Muscle of back (tissue), 11 donors: ENCODE measurements around the gene ELF1. TPM values are rescaled to one million over a fixed set of nuclear protein-coding genes. Genes with fewer than 3 reads are reported as not detected.
A peak's percentile ranks its signal among the peaks of the same experiment; 100 is the strongest.

Experiments used
- DNase-seq, 3 donors: peaks; one replicate each; pipeline versions ENCODE4 v3.0.0 to v3.0.0-alpha.2; 2013
- polyA plus RNA-seq, 10 donors: library from polyadenylated mRNA; unstranded; fragments of 120-200 nt; gene quantifications; one replicate each; pipeline ENCODE4 v1.2.1, GENCODE V29; 2013; ENCODE audit not compliant: insufficient read length in 10 of 10

Gene ELF1
- polyA plus RNA-seq, 10 donors: 25.2 to 37.2 (median 29.1) TPM

DNA sequence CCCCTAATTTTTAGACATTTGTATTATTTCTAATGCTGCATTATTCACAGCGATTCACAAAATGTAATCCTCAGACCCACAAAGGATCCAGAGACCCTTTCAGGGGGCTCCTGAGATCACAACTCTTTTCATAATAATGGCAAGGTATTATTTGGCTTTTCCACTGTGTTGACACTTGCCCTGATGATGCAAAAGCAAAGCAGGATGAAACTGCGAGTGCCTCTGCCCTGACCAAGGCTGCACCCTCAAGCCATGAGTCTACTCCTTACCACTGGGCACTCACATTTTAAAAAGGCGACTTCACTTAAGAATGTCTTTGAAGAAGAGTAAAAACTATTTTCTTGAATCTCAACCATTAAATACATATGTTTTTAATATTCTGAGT lies 11.4 kb downstream of the ELF1 start:
- no peak for DNase-seq

DNA sequence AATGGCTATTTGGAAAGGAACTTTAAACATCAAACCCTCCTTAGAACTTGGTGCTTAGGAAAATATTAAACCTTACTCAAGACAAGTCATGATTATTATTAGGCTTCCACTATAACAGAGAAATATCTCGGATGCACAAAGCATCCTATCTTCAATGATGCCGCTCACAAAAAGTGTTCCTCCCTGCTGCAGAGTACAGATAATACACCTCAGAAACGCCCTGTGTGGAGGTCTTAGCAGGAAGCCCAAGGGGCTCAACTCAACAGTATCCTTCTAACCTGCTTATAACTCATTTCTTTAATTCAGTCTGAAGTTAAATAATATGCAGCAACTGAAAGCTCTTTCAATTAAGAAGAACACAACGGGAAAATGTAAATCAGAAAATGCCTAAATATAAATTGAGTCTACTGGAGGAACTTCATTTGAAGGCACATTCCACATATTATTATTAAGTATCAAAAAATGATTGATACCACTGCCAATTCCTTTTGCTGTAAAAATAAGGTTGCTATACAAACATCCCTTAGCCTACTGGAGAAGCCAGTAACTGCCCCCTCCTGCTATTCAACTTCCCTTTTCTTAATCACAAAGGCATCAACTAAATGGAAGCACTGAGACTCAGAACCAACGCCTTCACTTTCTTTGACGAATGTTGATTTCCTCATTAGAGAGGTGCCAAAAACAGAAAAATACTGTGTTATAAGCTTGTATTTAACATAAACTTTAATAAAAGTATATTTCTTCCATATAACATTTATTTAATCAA lies 12.0 kb downstream of the ELF1 start:
- DNase-seq: no peak

DNA sequence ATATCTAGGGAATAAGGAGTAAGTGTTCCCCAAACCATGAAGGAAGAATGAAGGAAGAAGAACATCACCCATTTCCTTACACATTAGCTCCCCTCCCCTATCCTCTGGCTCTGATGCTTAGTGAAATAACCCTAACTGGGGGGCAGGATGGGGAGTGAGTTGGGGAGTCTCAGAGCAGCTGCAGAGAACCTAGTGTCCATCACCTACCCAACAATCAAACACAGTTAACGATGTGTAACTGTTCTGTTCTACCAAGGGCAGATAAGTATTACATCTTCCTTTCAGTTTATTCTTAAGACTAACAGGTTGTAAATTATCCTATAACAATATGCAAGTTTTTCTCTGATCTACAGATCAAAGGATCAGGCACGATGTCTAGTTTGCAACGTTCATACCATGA lies 12.8 kb downstream of the ELF1 start:
- DNase-seq: no peak

DNA sequence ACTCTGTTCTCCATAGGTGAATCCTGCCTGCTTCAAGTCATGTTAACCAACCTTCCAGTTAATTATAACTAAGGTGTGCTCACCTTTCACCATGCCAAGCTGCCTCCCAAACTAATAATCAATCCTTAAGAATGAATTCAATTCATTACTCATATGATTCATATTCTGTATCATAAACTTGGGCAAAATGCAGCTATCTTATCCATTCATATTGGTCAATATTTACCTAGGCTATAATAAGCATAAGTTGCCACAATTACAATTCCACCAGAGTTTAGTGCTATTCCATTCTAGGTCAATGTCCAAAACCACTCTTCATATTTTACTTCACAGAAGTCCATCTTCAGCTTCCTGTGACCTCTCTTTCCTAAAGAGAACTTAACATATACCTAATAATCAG lies 13.4 kb downstream of the ELF1 start:
- DNase-seq: no peak

- no peak for DNase-seq
Measured at GRCh38 chr13:41004875-41005693, 14.0 kb downstream of the ELF1 start.

DNA sequence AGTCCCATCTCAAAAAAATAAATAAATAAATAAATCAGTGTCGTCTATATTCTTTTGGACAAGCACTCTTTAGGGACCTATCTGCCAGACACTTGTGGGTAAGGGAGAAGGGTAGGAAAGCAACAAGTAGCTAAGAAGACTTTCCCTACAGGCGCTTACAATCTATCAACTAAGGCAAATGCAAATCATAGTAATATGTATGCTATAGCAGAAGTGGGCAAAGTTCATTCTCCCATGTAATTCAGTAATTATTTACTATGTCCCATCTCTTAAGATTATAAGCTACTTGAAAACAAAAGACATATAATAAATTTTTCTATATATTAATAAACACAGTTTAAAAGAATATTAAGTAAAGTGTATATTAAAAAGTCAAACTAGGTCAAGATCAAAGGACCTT lies 16.5 kb downstream of the ELF1 start:
- no peak for DNase-seq

DNA sequence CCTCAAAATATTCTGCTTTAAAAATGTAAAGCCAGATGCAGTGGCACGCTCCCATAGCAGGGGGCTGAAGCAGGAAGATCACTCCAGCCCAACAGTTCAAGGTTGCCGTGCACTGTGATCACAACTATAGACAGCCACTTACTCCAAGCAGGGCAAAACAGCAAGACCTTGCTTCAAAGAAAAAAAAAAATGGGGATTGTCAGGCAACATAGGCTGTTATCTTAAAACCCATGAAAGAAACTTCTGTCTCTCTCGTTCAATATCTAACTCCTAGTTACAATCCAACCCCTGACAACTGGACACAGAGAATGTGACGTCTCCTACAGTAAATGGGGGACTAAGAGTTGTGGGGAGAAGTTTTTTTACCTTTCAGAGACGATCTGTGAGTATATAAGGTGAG lies 17.4 kb downstream of the ELF1 start:
- DNase-seq: no peak

DNA sequence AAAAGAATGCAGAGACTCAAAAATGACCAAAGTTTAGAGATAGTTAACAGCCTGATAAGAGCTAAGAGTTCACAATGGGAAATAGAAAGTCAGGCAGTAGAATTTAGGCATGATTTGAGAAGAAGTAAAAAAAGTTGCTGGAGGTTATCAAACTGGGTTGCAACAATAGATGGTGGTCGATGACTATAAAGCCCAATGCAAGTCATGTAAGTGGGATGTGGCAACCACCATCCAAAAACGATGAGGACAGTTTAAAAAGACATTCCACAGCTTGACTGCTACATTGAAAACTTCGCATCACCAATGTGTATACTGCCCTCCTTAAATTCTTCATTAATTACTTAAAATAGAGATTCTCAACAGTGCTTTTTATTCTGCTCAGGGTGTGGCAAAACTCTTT lies 19.7 kb downstream of the ELF1 start:
- DNase-seq: no peak

- DNase-seq: no peak
Measured at GRCh38 chr13:40996426-40997092, 22.6 kb downstream of the ELF1 start.

DNA sequence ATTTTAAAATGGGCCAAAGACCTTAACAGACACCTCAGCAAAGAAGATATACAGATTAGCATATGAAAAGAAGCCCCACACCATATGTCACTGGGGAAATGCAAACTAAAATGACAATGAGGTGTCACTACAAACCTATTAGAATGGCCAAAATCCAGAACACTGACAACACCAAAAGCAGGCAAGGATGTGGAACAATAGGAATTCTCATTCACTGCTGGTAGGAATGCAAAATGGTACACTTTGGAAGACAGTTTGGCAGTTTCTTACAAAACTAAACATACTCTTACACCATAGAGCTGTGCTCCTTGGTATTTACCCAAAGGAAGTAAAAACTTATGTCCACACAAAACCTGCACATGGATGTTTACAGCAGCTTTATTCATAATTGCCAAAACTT lies 23.1 kb downstream of the ELF1 start:
- DNase-seq: no peak

GRCh38 chr13:40994581-40995230 lies 24.4 kb downstream of the ELF1 start:
- DNase-seq: no peak

DNA sequence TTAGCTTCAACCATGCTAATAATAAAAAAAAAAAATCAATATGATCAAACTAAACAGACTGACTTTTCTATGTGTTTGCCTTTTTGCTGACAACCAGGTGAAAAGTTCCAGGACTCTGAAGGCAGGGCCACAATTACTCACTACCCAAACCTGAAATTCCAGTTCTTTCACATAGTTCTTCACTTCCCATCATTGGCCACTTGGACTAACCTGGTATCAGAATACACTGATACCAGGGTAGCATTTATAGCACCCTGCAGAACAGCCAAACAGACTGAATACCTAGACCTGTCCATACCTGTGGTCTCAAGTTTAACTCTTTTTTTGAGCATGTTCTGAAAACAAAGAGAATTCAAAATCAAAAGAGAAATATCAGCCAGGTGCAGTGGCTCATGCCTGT lies 25.1 kb downstream of the ELF1 start:
- no peak for DNase-seq

GRCh38 chr13:40992678-40993518 lies 26.2 kb downstream of the ELF1 start:
- peak in 1 of 3 donors; percentile 42 for DNase-seq

DNA sequence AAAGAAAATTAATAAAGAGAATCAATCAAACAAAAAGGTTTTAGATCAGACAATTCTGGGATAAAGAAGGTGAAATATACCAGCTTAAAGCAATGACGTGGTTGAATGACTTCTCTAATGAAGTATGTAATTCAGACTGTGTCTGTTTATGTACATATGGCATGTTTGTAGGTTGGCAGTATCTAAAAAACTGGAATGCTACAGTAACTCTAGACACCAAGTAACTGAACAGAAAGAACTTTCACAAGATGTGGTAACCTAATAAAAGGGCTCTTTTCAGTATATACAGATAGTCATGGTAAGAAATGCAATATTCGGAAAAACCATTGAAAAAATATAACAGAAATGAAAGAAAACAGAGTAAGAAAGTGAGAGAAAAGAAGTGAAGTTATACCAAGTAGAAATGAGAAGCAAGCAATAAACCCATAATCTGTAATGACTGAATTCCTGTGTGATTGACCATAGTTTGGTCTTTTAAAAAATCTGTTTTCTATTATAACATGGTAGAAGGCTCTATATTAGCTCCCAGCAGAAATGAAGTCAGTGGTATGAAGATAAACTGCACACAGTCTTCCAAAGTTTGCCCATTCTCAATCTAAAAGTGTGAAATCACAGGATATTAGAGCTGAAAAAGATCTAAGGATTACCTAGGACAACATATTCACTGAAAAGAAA lies 31.4 kb downstream of the ELF1 start:
- no peak for DNase-seq

GRCh38 chr13:40986101-40986856 lies 32.8 kb downstream of the ELF1 start:
- peak in 2 of 3 donors; percentile 39 to 57 for DNase-seq

DNA sequence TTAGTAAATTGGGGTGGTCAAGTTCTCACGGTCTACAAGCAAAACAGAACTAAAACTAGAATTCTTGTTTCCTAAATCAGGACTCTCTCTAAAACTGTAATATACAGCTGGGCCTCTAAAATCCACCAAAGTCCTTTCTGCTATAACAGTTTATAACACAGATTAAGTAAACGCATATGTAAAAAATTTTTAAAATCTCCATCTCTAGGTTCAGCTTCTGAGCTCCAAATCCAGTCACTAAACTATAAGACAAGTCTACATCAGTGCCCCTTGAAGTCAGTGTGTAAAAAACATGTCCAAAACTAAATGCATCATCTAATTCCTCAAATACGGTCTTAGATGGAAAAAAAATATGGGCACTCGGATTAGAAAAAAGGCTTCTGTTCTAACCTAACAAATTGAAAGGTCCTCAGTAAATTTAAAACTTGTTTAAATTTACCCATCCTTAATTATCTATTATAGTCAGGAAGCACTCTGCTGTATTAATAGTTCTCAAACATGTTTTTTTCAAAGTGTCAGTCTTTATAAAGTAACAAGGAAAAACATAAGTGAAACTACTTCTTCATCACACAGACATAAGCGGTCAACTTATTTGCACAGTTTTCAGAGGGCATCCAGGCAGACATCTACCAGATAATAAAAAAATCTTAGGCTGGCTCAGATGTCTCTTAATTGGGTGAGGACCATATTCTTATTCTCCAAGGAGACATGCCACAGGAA lies 33.6 kb downstream of the ELF1 start:
- DNase-seq: no peak

- DNase-seq: no peak
Measured at GRCh38 chr13:40984668-40985366, 34.3 kb downstream of the ELF1 start.
